ENCODE data around the gene FAH.

GRCh38 chr15:80201256-80202015 lies 48.6 kb downstream of the FAH start:
- no peak for TF ChIP-seq CTCF (IDR thresholded peaks at IDR 0.05; ENCODE audit: borderline replicate concordance, extremely low read depth, low read length, poor library complexity, severe bottlenecking)
- no peak for TF ChIP-seq EZH2 (IDR thresholded peaks at IDR 0.05; ENCODE audit: borderline replicate concordance, low read depth, low read length, severe bottlenecking)
